NB4 (cell line): Measurements from ENCODE around the gene MAGI2.

Experiments
- POLR2A ChIP-seq: IDR thresholded peaks from 2 replicates; pipeline ENCODE4 v1.6.1; 2011; ENCODE audit warnings: mild to moderate bottlenecking; ENCODE audit not compliant: insufficient read length; ENCODE audit errors: extremely low read depth
- TF ChIP-seq, protein P1 (sequence below): IDR thresholded peaks from one replicate; pipeline ENCODE4 v1.5.1; 2012; ENCODE audit warnings: low read depth, low read length
- TF ChIP-seq, protein P2 (sequence below): IDR thresholded peaks from 2 replicates; pipeline ENCODE4 v1.6.1; 2011; ENCODE audit warnings: low read depth, low read length

DNA sequence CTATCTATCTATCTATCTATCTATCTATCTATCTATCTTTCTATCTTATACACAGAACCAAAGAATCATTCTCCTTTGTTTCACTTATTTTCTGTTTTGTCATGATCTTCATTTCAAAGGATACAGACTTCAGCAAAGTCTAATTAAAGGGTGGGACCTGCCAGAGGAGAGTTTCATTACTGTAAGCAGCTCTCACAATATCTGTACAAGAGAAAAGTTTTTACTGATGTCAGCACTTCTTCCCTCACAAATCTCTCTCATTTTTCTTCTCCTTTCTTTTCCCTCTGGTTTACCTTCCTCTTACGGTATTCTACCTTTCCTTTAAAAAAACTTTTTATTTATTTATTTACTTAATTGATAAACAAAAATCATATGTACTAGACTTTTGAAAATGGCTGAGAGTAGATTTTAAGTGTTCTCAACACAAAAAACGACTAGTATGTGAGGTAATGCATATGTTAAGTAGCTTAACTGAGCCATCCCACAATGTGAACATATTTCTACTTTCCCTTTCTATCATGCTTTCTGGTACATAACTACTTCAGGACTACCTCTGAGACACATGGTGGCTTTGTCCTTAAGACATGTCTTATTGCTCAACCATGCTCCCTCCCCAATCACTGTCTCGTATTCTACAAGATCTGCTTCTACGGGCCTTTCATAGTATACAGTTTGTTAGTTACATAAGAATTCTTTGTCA is 955.6 kb downstream of the MAGI2 start:
- TF ChIP-seq, protein P1, sequence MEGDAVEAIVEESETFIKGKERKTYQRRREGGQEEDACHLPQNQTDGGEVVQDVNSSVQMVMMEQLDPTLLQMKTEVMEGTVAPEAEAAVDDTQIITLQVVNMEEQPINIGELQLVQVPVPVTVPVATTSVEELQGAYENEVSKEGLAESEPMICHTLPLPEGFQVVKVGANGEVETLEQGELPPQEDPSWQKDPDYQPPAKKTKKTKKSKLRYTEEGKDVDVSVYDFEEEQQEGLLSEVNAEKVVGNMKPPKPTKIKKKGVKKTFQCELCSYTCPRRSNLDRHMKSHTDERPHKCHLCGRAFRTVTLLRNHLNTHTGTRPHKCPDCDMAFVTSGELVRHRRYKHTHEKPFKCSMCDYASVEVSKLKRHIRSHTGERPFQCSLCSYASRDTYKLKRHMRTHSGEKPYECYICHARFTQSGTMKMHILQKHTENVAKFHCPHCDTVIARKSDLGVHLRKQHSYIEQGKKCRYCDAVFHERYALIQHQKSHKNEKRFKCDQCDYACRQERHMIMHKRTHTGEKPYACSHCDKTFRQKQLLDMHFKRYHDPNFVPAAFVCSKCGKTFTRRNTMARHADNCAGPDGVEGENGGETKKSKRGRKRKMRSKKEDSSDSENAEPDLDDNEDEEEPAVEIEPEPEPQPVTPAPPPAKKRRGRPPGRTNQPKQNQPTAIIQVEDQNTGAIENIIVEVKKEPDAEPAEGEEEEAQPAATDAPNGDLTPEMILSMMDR = no peak
- TF ChIP-seq POLR2A = no peak
- TF ChIP-seq, protein P2, sequence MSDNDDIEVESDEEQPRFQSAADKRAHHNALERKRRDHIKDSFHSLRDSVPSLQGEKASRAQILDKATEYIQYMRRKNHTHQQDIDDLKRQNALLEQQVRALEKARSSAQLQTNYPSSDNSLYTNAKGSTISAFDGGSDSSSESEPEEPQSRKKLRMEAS = no peak
